Kidney (tissue), 14 donors: ENCODE data around the gene SCLY. TPM values are rescaled to one million over a fixed set of nuclear protein-coding genes. Genes with fewer than 3 reads are reported as not detected.
A peak's percentile ranks its signal among the peaks of the same experiment; 100 is the strongest.

Experiments
- DNase-seq, 5 donors: peaks; one replicate each; pipeline ENCODE4 v3.0.0-alpha.2; 2013 to 2020
- FAIRE-seq: peaks from 2 replicates; lab custom pipeline; 2012; peaks lifted over from hg19 to GRCh38; lab: Jason Lieb, UNC
- H3K27ac ChIP-seq, 2 donors: one replicate each; pipeline ENCODE4 v1.7.0; 2013; ENCODE audit warnings: low read depth in 2 of 2, low read length in 2 of 2, inconsistent platforms in 1 of 2
- H3K27me3 ChIP-seq: one replicate; pipeline ENCODE4 v1.7.1; 2013; ENCODE audit warnings: low read length, inconsistent platforms; ENCODE audit not compliant: control insufficient read depth, insufficient read depth
- H3K36me3 ChIP-seq, 3 donors: one replicate each; pipeline versions ENCODE4 v1.7.0 to v1.7.1; 2013; ENCODE audit warnings: low read length in 3 of 3, control low read depth in 1 of 3, inconsistent platforms in 1 of 3; ENCODE audit not compliant: insufficient read depth in 3 of 3, control insufficient read depth in 2 of 3
- H3K4me1 ChIP-seq, 3 donors: one replicate each; pipeline versions ENCODE4 v1.7.0 to v1.7.1; 2013; ENCODE audit warnings: low read length in 3 of 3, inconsistent platforms in 1 of 3, low read depth in 1 of 3; ENCODE audit not compliant: control insufficient read depth in 2 of 3, insufficient read depth in 2 of 3
- H3K4me3 ChIP-seq, 3 donors: one replicate each; pipeline versions ENCODE4 v1.7.0 to v1.8.1; 2013; ENCODE audit warnings: low read length in 3 of 3, control low read depth in 1 of 3, inconsistent platforms in 1 of 3
- H3K9ac ChIP-seq, 3 donors: one replicate each; pipeline versions ENCODE4 v1.7.0 to v1.7.1; 2013; ENCODE audit warnings: low read length in 3 of 3, control low read depth in 1 of 3, inconsistent platforms in 1 of 3
- H3K9me3 ChIP-seq, 3 donors: one replicate each; pipeline versions ENCODE4 v1.7.0 to v1.7.1; 2013; ENCODE audit warnings: low read length in 3 of 3, control low read depth in 1 of 3, inconsistent platforms in 1 of 3; ENCODE audit not compliant: control insufficient read depth in 2 of 3, insufficient read depth in 1 of 3
- CTCF ChIP-seq: IDR thresholded peaks from 3 replicates; pipeline ENCODE4 v1.5.1; 2012; ENCODE audit warnings: mild to moderate bottlenecking, moderate library complexity, borderline replicate concordance; ENCODE audit not compliant: insufficient read depth; ENCODE audit errors: extremely low read depth
- intact Hi-C: fragments of 100-400 bp; cut with DNase I; formaldehyde crosslinking; loops from one replicate; pipeline ENCODE4 v1.11.1; 2022
- polyA plus RNA-seq: library from polyadenylated mRNA; stranded (reverse); fragments of 350-450 nt; fragmentation: Illumina TruSeq; extraction: RNeasy Lipid Tissue Mini Kit (QIAGEN cat#74804); gene quantifications from one replicate; pipeline ENCODE4 v1.2.3, GENCODE V29; 2014; ENCODE audit warnings: low read depth, low replicate concordance; ENCODE audit not compliant: insufficient read depth
- total RNA-seq: library from RNA; stranded (reverse); fragmentation: NEBNext Ultra II Directional; extraction: Animal tissue kit (Norgen Biotek cat#: 25700); gene quantifications from one replicate; pipeline ENCODE4 v1.2.1, GENCODE V29; 2021
- donor health status: control.
- donor health status: control.
- donor health status: control.
- donor health status: control.
- donor health status: control.
- donor health status: DM: yes; HTN: yes; CAD: no.
- donor health status: Normal renal cell carcinoma (clear cell type).

The SCLY gene
- total and polyA plus RNA-seq, 2 donors from 2014 or later: 18.3 to 21.9 TPM

GRCh38 chr2:238140040-238140439, 79.2 kb downstream of the SCLY start:
- Histone ChIP-seq H3K4me1 (peaks cover 0 to 4% (median 0%) of the 10 kb centered on the region in 3 donors), H3K9me3 (no peaks in the 10 kb centered on the region), H3K27ac (no peak overlapping the region), H3K4me3 (no peak overlapping the region), H3K36me3 (no peaks in the 10 kb centered on the region), H3K9ac (no peak overlapping the region), H3K27me3 (no peaks in the 10 kb centered on the region)
- DNase-seq (no peak), FAIRE-seq (no peak)
- intact Hi-C loops: no loop called here
- TF ChIP-seq CTCF: no peak

GRCh38 chr2:238140721-238141540, 80.1 kb downstream of the SCLY start:
- no peak overlapping the region for H3K4me3 ChIP-seq
- H3K27me3 ChIP-seq: no peaks in the 10 kb centered on the region
- no peaks in the 10 kb centered on the region for H3K36me3 ChIP-seq
- no peak overlapping the region for H3K9ac ChIP-seq
- FAIRE-seq (no peak), DNase-seq (no peak)
- H3K4me1 ChIP-seq: peaks cover 0 to 4% (median 0%) of the 10 kb centered on the region in 3 donors
- intact Hi-C loops: no loop called here
- H3K9me3 ChIP-seq: no peaks in the 10 kb centered on the region
- no peak for TF ChIP-seq CTCF
- no peak overlapping the region for H3K27ac ChIP-seq

- no peak overlapping the region for H3K4me3 ChIP-seq
- intact Hi-C loops: no loop called here
- H3K27ac ChIP-seq: no peak overlapping the region
- no peaks in the 10 kb centered on the region for H3K27me3 ChIP-seq
- TF ChIP-seq CTCF: no peak
- no peaks in the 10 kb centered on the region for H3K36me3 ChIP-seq
- no peak overlapping the region for H3K9ac ChIP-seq
- no peak for FAIRE-seq
- no peaks in the 10 kb centered on the region for H3K9me3 ChIP-seq
- H3K4me1 ChIP-seq: peaks cover 0 to 4% (median 0%) of the 10 kb centered on the region in 3 donors
- peak in 2 of 5 donors; percentile 67 to 91 for DNase-seq
These were observed 80.9 kb downstream of the SCLY start for GRCh38 chr2:238141541-238142318.
